Stomach (tissue), 9 donors: ENCODE results near the gene ASCC3. TPM values are rescaled to one million over a fixed set of nuclear protein-coding genes. Genes with fewer than 3 reads are reported as not detected.
A peak's percentile ranks its signal among the peaks of the same experiment; 100 is the strongest.

Source experiments
- DNase-seq, 2 donors: peaks; one replicate each; pipeline versions ENCODE4 v3.0.0 to v3.0.0-alpha.2; 2013 to 2019
- H3K27ac ChIP-seq, 5 donors: fragments of 200-600 bp in 4 of 5; sonication (generic) in 4 of 5; one replicate each; pipeline ENCODE4 v1.5.1; 2013 to 2019; ENCODE audit warnings: mild to moderate bottlenecking in 1 of 5, moderate library complexity in 1 of 5
- H3K27me3 ChIP-seq, 3 donors: fragments of 200-600 bp; sonication (generic); one replicate each; pipeline ENCODE4 v1.5.1; 2017 to 2019; ENCODE audit warnings: mixed run types in 1 of 3
- H3K36me3 ChIP-seq, 4 donors: fragments of 200-600 bp; sonication (generic); 1 replicate in 3 of 4; 2 replicates in 1 of 4; pipeline ENCODE4 v1.5.1; 2016 to 2019
- H3K4me1 ChIP-seq, 4 donors: fragments of 200-600 bp; sonication (generic); one replicate each; pipeline ENCODE4 v1.5.1; 2016 to 2019
- H3K4me3 ChIP-seq, 4 donors: fragments of 200-600 bp; sonication (generic) in 3 of 4; one replicate each; pipeline ENCODE4 v1.5.1; 2016 to 2019; ENCODE audit warnings: mild to moderate bottlenecking in 1 of 4
- H3K9me3 ChIP-seq, 4 donors: fragments of 200-600 bp; sonication (generic); one replicate each; pipeline ENCODE4 v1.5.1; 2016 to 2019
- EP300 ChIP-seq: sonication (generic); formaldehyde crosslinking; IDR thresholded peaks from one replicate; pipeline ENCODE4 v1.6.1; 2017; ENCODE audit warnings: antibody characterized with exemption
- POLR2A ChIP-seq, 4 donors: fragments of 450-650 bp; IDR thresholded peaks; one replicate each; pipeline ENCODE4 v1.6.1; 2016; ENCODE audit warnings: antibody characterized with exemption in 4 of 4, control low read depth in 2 of 4, mild to moderate bottlenecking in 1 of 4, moderate library complexity in 1 of 4
- POLR2AphosphoS5 ChIP-seq, 3 donors: sonication (generic); formaldehyde crosslinking; IDR thresholded peaks; one replicate each; pipeline ENCODE4 v1.6.1; 2016; ENCODE audit warnings: antibody characterized with exemption in 3 of 3
- WGBS, 5 donors: extraction: QIAGEN DNeasy Blood & Tissue Kit in 3 of 5; methylation state at CpG; one replicate each; pipeline versions ENCODE4 v1.1.5 to v1.1.7; 2013 to 2018; 5-methylcytosine and 5-hydroxymethylcytosine counted together
- intact Hi-C: fragments of 100-400 bp; cut with DNase I; formaldehyde crosslinking; loops from one replicate; pipeline ENCODE4 v1.15.1; 2023; ENCODE audit warnings: low total_unique reads
- polyA plus RNA-seq, 3 donors: library from polyadenylated mRNA; stranded (reverse); fragments of 200-250 nt; gene quantifications; one replicate each; pipeline ENCODE4 v1.2.3, GENCODE V29; 2013
- total RNA-seq, 5 donors: library from RNA; depleted of rRNA; stranded (reverse); fragments of >200 nt; gene quantifications; one replicate each; pipeline versions ENCODE4 v1.1.0 to v1.2.3, GENCODE V29; 2014 to 2016
- TF ChIP-seq, protein P1 (sequence below), 7 experiments: fragments of 450-650 bp in 4 of 7; fragments of 200-600 bp in 3 of 7; sonication (generic) in 3 of 7; IDR thresholded peaks; one replicate each; pipeline ENCODE4 v1.5.1; 2016 to 2019; ENCODE audit warnings: antibody characterized with exemption in 7 of 7, control low read depth in 2 of 7, mild to moderate bottlenecking in 1 of 7
- donor health status: healthy with polysubstance abuse.
- donor health status: Bipolar disorder and iron deficiency.
- donor health status: healthy.

ASCC3 gene
- total and polyA plus RNA-seq, 8 donors, result 6.3 to 49.2 (median 19.1) TPM

DNA sequence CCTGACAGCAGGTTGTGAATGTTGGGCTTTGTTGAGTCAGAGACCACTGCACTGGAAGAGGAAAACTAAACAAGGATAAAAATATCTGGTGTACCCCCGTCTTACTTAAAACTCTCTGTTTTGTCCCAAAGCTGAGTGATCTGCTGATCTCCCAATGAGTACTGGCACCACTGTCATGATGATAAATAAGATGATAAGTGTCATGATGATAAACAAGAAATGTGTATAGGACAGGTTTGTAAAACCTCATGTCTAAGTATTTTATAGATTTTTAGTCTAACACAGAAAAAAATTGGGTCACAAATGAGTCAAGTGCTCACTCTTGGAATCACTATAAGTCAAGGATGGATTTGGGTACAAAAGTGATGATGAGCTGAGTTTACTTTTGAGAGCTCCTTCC lies 407.9 kb downstream of the ASCC3 start:
- TF ChIP-seq EP300, result no peak
- TF ChIP-seq POLR2AphosphoS5 (IDR thresholded peaks at IDR 0.05), result no peak
- TF ChIP-seq, protein P1, sequence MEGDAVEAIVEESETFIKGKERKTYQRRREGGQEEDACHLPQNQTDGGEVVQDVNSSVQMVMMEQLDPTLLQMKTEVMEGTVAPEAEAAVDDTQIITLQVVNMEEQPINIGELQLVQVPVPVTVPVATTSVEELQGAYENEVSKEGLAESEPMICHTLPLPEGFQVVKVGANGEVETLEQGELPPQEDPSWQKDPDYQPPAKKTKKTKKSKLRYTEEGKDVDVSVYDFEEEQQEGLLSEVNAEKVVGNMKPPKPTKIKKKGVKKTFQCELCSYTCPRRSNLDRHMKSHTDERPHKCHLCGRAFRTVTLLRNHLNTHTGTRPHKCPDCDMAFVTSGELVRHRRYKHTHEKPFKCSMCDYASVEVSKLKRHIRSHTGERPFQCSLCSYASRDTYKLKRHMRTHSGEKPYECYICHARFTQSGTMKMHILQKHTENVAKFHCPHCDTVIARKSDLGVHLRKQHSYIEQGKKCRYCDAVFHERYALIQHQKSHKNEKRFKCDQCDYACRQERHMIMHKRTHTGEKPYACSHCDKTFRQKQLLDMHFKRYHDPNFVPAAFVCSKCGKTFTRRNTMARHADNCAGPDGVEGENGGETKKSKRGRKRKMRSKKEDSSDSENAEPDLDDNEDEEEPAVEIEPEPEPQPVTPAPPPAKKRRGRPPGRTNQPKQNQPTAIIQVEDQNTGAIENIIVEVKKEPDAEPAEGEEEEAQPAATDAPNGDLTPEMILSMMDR (IDR thresholded peaks at IDR 0.05), result no peak
- TF ChIP-seq POLR2A (IDR thresholded peaks at IDR 0.05), result no peak
- DNase-seq, result no peak
- H3K4me3 ChIP-seq, result no peak overlapping the region
- H3K27me3 ChIP-seq, result peaks cover 10 to 85% (median 45%) of the 10 kb centered on the region in 3 donors
- peaks cover 0 to 5% (median 0%) of the 10 kb centered on the region in 4 donors for H3K9me3 ChIP-seq
- intact Hi-C loops, result loop anchor here (10.0 kb wide), 1 partner anchor 358 kb away; no protein-coding TSS in a partner anchor
- H3K27ac ChIP-seq, result no peak overlapping the region
- 48 to 59% (median 52%) methylated on average over 1 of the region's 1 CpG for WGBS, 5 donors
- no peaks in the 10 kb centered on the region for H3K36me3 ChIP-seq
- peaks cover 0 to 6% (median 0%) of the 10 kb centered on the region in 4 donors for H3K4me1 ChIP-seq

DNA sequence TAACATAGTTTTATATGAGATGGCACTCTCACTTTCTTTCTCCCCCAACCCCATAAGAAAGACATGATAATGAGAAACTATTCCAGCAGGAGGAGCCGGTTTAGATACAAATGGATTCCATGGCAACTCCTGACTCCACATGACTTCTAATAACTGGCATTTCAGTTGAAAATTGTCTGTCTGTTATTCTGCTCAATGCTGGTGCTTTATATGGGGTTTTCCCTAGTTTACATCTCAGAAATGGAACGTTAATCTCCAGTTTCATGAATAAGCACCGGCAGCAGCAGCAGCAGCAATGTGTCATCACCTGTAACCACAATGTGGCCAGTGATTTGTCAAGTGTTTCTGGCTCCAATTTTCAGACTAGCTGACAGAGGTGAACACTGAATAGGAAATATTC lies 408.5 kb downstream of the ASCC3 start:
- Histone ChIP-seq H3K4me1 (peaks cover 0 to 6% (median 0%) of the 10 kb centered on the region in 4 donors), H3K27me3 (peaks cover 13 to 89% (median 50%) of the 10 kb centered on the region in 3 donors), H3K4me3 (no peak overlapping the region), H3K36me3 (no peaks in the 10 kb centered on the region), H3K9me3 (peaks cover 0 to 5% (median 2%) of the 10 kb centered on the region in 4 donors), H3K27ac (no peak overlapping the region)
- WGBS, 5 donors, result 13 to 25% (median 17%) methylated on average over 3 of the region's 3 CpGs
- DNase-seq, result no peak
- intact Hi-C loops, result loop anchor here (10.0 kb wide), 1 partner anchor 358 kb away; no protein-coding TSS in a partner anchor
- TF ChIP-seq POLR2A (IDR thresholded peaks at IDR 0.05) (no peak), EP300 (no peak), POLR2AphosphoS5 (IDR thresholded peaks at IDR 0.05) (no peak)
- TF ChIP-seq, protein P1 (IDR thresholded peaks at IDR 0.05), result no peak

DNA sequence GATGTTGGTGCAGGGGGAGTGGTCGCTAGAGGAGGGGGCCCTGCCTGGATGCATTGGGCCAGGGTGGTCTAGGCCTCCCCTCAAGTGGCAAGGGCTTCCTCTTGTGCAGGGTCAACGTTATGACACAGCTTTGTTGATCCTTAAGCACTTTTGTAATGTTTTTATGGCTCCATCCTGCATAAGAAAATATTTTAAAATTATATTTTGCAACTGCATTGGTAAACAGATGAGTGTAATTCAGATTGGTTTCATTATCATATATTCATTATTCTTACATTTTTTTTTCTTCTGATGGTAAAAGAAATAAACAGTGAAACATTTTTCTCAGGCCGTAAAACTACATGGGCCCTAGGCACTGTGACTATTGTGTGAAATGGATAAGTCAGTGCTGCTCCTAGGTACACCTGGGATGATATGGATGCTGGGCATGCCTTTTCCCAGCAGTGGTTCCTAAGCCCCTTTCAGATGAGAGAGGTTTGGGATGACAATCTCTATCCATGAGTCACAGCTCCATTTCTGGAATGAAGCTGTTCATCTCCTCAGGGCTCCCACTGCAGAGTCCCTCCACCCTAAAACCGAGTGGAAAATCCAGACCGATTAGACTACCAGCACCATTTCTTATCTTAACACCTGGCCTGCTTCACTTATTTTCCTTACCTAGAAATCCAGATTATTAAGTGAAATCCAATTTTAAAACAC lies 410.6 kb downstream of the ASCC3 start:
- peaks cover 0 to 20% (median 6%) of the 10 kb centered on the region in 4 donors for H3K9me3 ChIP-seq
- WGBS, 5 donors, result 59 to 68% (median 63%) methylated on average over 5 of the region's 5 CpGs

DNA sequence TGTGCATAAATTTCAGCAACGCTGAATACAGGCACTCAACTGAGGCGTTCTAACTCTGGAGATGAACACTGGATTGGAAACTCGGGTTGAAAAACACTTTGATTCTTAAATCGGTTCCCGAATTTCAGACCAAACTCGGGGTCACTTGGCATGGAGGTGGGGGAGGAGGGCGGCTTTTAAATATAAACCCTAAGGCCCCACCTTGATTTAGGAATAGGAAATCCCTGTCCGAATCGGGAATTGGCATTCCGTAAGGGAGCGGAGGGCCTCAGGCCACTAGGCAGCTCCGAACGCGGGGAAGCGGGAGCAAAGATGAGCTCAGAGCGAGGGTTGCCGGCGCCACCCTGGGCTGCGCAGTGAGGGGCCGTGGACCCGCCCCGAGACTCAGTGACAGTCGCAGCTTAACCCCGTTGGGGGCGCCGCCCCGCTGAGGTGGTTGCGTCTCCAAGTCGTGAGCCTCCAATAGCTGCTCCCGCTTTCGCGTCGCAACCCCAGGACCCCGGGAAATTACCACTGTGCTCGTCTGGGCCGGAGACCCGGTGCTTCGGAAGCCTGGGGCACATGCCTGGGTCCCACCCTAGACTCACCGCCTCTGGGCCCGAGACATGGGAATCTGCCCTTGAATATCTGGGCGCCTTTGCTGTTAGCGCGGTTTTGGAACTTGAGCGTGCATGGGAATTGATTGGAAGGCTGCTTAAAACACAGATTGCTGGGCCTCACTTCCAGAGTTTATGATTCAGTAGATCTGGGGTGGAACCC lies 411.8 kb downstream of the ASCC3 start:
- intact Hi-C loops, result no loop called here
- TF ChIP-seq POLR2AphosphoS5 (IDR thresholded peaks at IDR 0.05) (no peak), POLR2A (IDR thresholded peaks at IDR 0.05) (no peak), EP300 (no peak)
- TF ChIP-seq, protein P1 (IDR thresholded peaks at IDR 0.05), result no peak
- Histone ChIP-seq H3K27me3 (peaks cover 33 to 99% (median 79%) of the 10 kb centered on the region in 3 donors), H3K36me3 (no peaks in the 10 kb centered on the region), H3K9me3 (peaks cover 0 to 33% (median 10%) of the 10 kb centered on the region in 4 donors), H3K4me1 (peaks cover 11 to 31% (median 17%) of the 10 kb centered on the region in 4 donors), H3K4me3 (no peak overlapping the region), H3K27ac (no peak overlapping the region)
- peak in 1 of 2 donors; percentile 8 for DNase-seq
- WGBS, 5 donors, result 13 to 21% (median 15%) methylated on average over 26 to 44 of the region's 44 CpGs

More for the DNA sequence above, 410.6 kb downstream of the ASCC3 start:
- H3K27ac ChIP-seq, result no peak overlapping the region
- H3K4me1 ChIP-seq, result peaks cover 0 to 18% (median 7%) of the 10 kb centered on the region in 4 donors
- intact Hi-C loops, result loop anchor here (10.0 kb wide), 1 partner anchor 356 kb away; no protein-coding TSS in a partner anchor
- no peaks in the 10 kb centered on the region for H3K36me3 ChIP-seq
- DNase-seq, result no peak
- no peak overlapping the region for H3K4me3 ChIP-seq
- TF ChIP-seq EP300 (no peak), POLR2AphosphoS5 (IDR thresholded peaks at IDR 0.05) (no peak), POLR2A (IDR thresholded peaks at IDR 0.05) (no peak)
- TF ChIP-seq, protein P1 (IDR thresholded peaks at IDR 0.05), result no peak
- H3K27me3 ChIP-seq, result peaks cover 26 to 94% (median 67%) of the 10 kb centered on the region in 3 donors
